Measurements from ENCODE around the gene BDNF.
A peak's percentile ranks its signal among the peaks of the same experiment; 100 is the strongest.
"Not testable (repeated sequence)": the region's sequence is repeated elsewhere in the genome, so short reads cannot be mapped to it uniquely, and the experiment has no call there.

Gene BDNF

DNA sequence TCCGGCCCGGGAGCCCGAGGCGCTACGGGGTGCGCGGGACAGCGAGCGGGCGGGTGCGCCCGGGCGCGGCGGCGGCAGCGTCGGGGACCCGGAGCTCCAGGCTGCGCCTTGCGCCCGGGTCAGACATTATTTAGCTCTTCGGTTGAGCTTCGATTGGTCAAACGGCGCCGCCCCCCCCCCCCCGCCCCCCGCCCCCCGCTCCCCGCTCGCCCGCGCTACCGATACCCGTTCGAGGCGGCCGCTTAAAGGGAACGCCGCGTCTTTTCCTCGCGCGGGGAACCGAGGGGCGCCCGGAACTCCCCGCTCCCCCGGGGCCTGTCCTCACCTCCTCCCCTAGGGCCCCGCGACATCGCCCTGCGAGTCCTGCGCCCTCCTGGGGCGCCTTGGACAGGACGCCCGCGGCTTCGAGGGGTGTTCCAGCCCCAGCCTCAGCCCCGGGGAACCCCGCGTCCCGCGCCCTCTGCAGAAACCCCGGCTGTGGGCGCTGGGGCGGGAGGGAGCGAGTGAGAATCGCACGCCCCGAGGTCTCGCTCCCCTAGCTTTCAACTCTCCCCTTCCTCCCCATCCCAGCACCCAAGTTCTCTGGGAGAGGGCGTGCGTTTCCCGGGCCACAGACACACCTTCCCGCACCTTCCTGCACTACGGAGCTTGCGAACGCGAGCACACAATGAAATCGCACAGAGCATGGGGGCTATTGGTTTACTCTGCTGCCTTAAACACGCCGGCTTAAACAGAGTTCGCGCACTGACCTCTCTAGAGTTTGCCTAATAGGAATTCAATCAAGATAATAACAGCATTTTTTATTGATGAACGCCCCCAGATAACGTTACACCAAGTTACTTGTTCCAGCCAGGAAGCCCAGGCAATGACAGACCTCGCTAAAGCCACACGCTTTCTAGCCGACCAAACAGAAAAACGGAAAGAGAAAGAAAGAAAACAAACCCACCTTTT, at the start of gene BDNF:
Gene BDNF, minus strand, starts transcription at position 105 of the 951 bp plus-strand sequence. CDS start 41,891 bp downstream, outside the sequence.
- peak within 1 kb of the TSS; percentile 90 for H3K4me3 ChIP-seq (ENCODE audit: control insufficient read depth, low read depth, low read length)
- no peak for DNase-seq (ENCODE audit: low read depth)
- TF ChIP-seq, protein P1, sequence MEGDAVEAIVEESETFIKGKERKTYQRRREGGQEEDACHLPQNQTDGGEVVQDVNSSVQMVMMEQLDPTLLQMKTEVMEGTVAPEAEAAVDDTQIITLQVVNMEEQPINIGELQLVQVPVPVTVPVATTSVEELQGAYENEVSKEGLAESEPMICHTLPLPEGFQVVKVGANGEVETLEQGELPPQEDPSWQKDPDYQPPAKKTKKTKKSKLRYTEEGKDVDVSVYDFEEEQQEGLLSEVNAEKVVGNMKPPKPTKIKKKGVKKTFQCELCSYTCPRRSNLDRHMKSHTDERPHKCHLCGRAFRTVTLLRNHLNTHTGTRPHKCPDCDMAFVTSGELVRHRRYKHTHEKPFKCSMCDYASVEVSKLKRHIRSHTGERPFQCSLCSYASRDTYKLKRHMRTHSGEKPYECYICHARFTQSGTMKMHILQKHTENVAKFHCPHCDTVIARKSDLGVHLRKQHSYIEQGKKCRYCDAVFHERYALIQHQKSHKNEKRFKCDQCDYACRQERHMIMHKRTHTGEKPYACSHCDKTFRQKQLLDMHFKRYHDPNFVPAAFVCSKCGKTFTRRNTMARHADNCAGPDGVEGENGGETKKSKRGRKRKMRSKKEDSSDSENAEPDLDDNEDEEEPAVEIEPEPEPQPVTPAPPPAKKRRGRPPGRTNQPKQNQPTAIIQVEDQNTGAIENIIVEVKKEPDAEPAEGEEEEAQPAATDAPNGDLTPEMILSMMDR (IDR thresholded peaks at IDR 0.05; ENCODE audit: control insufficient read depth, insufficient read depth, low read depth, low read length, missing control alignments) = no peak

DNA sequence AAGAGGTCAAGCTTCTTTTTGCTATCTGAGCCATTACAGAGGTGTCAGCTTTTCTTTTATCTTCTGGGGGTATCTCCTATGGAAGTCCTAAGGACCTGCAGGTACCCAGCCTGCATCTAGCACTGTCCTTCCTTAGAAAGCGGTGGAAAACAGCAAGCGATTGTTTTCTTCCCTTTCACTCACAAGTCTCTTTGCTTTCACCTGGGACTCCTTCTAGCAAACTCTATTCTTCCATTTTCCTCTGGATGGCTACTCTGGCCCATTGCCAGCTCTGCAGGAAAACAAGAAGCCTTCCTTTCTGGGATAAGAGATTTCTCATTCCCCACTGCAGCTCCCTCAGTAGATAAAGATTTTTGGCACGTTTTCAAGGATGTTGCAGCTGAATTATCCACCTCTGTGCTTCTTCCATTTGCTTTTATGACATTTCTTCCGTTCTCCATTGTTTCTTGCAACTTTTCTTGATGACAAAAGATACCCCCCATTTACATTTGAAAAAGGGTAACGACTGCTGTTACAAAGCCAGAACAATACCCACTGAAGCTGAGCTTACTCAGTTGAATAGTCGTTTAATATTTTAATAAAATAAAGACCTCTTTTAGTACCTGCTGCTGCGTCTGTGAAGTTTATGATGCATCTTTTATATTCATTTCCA, 40.2 kb upstream of the BDNF start:
- H3K4me3 ChIP-seq (ENCODE audit: control insufficient read depth, low read depth, low read length) = no peak overlapping the region
- TF ChIP-seq, protein P1 (IDR thresholded peaks at IDR 0.05; ENCODE audit: control insufficient read depth, insufficient read depth, low read depth, low read length, missing control alignments) = no peak
- DNase-seq (ENCODE audit: low read depth) = no peak

DNA sequence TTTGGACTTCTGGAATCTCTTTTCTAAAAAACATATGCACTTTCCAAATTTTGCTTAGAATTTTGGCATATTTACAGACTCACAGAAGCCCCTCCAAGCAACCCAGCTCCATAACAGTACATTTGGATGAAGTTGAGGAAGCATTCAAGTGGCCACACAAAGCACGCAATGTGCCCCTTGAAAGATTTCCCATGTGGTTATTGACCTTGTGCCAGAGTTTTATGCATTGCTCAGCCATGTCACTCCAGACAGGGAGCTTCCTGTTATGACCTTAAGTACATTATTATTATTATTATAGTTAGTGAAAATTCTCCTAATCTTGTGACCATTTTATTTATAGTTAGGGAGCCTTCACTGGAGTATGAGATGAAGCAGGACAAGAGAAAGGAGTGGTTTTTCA, 35.0 kb upstream of the BDNF start:
- TF ChIP-seq, protein P1 (IDR thresholded peaks at IDR 0.05; ENCODE audit: control insufficient read depth, insufficient read depth, low read depth, low read length, missing control alignments) = no peak
- H3K4me3 ChIP-seq (ENCODE audit: control insufficient read depth, low read depth, low read length) = no peak overlapping the region
- DNase-seq (ENCODE audit: low read depth) = no peak

DNA sequence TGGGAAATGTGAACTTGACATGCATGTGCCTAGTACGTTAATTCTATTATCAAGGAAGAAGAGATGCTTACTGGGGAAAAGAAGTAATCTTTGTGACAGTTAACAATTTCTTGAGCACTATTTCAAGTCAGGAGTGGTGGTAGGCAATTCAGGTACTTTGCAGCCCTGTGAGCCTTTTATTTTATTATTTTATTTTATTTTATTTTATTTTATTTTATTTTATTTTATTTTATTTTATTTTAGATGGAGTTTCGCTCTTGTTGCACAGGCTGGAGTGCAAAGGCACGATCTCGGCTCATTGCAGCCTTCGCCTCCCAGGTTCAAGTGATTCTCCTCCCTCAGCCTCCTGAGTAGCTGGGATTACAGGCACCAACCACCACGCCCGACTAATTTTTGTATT, 31.5 kb upstream of the BDNF start:
- DNase-seq (ENCODE audit: low read depth); H3K4me3 ChIP-seq (ENCODE audit: control insufficient read depth, low read depth, low read length): not testable (repeated sequence)

DNA sequence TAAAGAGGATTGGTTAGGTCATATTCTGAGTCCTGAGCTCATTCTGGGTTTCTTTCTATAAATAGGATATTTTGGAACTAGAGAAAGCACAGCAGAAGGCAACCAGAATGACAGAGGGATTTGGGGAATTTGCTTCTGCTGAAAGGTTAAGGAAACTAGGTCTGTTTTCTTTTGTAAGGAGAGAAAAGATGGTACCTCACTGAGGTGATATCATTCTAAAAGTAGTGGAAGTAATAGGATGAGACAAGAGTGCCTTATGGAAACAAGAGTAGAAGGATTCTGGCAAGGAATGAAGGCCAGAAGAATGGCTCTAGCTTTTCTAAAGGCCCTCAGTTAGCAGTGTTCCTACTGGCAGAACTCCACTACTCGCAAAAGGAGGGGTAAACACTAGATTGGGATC, 26.7 kb upstream of the BDNF start:
- no peak for DNase-seq (ENCODE audit: low read depth)
- TF ChIP-seq, protein P1 (IDR thresholded peaks at IDR 0.05; ENCODE audit: control insufficient read depth, insufficient read depth, low read depth, low read length, missing control alignments) = no peak
- H3K4me3 ChIP-seq (ENCODE audit: control insufficient read depth, low read depth, low read length) = no peak overlapping the region

DNA sequence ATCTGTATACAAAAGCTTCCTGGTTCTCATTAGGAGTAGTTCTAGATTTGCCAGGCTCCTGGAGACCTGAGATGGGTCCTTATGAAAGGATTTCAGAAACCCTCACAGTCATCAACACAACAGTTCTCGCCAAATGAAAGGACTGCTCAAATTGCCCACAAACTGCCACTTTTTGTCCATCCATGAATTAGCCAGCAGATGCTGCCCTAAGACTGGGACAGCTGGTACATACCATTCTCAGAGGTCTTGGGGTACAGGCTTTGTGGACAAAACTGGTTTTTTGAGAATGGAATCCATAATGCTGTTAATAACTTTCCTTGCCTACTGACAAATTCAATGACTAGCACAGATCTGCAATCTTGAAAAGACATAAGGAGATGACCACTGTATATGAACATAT, 23.4 kb upstream of the BDNF start:
- no peak for DNase-seq (ENCODE audit: low read depth)
- no peak overlapping the region for H3K4me3 ChIP-seq (ENCODE audit: control insufficient read depth, low read depth, low read length)
- TF ChIP-seq, protein P1 (IDR thresholded peaks at IDR 0.05; ENCODE audit: control insufficient read depth, insufficient read depth, low read depth, low read length, missing control alignments) = peak; percentile 49

DNA sequence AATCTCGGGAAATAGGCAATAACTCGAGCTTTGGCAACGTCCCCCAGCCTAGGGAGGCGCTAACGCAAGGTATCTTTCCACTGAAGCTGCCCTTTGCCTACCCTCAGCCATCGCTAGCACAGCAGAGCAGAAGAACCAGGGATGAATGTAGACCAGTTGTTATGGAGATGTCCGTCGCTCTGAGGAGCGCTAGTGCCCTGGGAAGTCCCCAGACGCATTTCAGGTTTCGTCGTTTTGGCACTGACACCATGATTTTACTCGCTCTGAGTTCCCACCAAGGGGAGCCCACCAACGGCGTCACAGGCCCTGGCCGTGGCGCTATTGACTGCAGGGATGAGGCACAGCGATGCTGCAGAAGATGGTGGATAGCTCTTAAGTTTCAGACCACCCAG, 22.7 kb upstream of the BDNF start:
- DNase-seq (ENCODE audit: low read depth) = no peak
- peak overlapping the region; percentile 62 for H3K4me3 ChIP-seq (ENCODE audit: control insufficient read depth, low read depth, low read length)
- TF ChIP-seq, protein P1 (IDR thresholded peaks at IDR 0.05; ENCODE audit: control insufficient read depth, insufficient read depth, low read depth, low read length, missing control alignments) = peak; percentile 8

Measured in AG09309 (cell line).